Measurements from ENCODE around the gene AMH. TPM values are rescaled to one million over a fixed set of nuclear protein-coding genes. Genes with fewer than 3 reads are reported as not detected.

AMH gene
- total RNA-seq, 1 experiment from 2014 or later, result 42.8 TPM

DNA sequence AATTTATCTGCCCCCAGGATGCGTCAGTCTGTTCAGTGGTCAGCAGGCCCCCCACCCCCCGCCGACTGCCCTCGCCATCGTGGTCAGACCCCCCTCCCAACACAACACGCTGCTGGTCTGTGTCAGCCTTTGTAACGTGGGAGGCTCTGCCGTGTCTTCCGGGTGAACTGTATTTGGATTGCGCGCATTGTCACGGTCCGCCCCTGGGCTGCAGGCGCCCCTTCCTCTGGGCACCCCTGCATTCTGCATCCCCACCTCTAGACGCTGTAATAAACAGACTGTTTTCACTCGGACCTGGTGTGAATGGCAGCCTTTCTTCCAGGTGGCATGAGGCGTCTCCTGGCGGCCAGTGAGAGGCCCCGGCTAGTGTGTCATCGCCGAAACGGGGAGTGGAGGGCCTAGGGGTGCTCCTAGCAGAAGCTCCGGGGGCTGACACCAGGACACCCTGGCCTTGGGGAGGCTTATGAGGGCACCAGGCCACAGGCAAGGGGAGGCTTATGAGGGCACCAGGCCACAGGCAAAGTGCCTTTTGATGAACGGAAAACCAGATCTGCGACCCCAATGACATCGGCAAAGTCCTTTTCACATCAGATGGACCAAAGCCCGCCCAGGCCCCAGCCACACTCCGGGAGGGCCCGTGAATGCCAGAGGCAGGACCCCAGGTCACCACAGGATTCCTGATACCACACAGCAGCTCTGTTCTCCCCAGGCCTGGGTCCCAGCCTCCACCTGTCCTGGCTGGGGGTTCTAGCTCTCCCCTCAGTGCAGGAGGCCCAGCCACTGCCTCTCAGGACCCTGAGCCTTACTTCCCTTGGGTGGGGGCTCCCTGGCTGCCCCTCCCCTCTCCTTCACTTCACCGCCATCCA lies 16.6 kb upstream of the AMH start:
- intact Hi-C loops (cut with micrococcal nuclease), result no loop called here
- H3K36me3 ChIP-seq (ENCODE audit: control insufficient read depth in 1 of 2, insufficient read depth in 2 of 2, low read length in 2 of 2), result peaks cover 5 to 20% of the 10 kb centered on the region in 2 experiments; a peak in 2 of 4 replicates
- no peak overlapping the region for H3K4me2 ChIP-seq (ENCODE audit: low read length)
- H3K27ac ChIP-seq (ENCODE audit: low read depth, low read length), result peak overlapping the region; percentile 35; the same call in 1 of the 2 replicates
- H3K27me3 ChIP-seq (ENCODE audit: insufficient read depth, low read length), result no peaks in the 10 kb centered on the region
- H3K9me2 ChIP-seq (ENCODE audit: insufficient read depth), result no peaks in the 10 kb centered on the region
- H3K79me2 ChIP-seq (ENCODE audit: insufficient read depth, low read length), result peaks cover 43% of the 10 kb centered on the region
- no peaks in the 10 kb centered on the region for H3K9me3 ChIP-seq (ENCODE audit: control insufficient read depth in 1 of 2, insufficient read depth in 1 of 2, low read depth in 1 of 2, low read length in 2 of 2)
- no peaks in the 10 kb centered on the region; the same call in 1 of the 2 replicates for H4K20me1 ChIP-seq (ENCODE audit: insufficient read depth)
- ChIA-PET RAD21 (ENCODE audit: low non-redundant PET in 1 of 2, low total read pairs in 2 of 2, uncharacterized antibody in 2 of 2, unreplicated experiment in 2 of 2) (no interaction called here), POLR2A (no interaction called here), CTCF (no interaction called here)
- H3K4me1 ChIP-seq (ENCODE audit: control insufficient read depth in 1 of 2, insufficient read depth in 2 of 2, low read length in 2 of 2), result peaks cover 3 to 19% of the 10 kb centered on the region in 2 experiments; a peak in 2 of 4 replicates
- no peak for DNase-seq (ENCODE audit: low read depth, low spot score)
- H3K4me3 ChIP-seq (replicated peaks in 1 of 2; ENCODE audit: low read depth in 1 of 2, low read length in 2 of 2), result no peak overlapping the region
- no peak overlapping the region for H2AFZ ChIP-seq (ENCODE audit: low read depth, low read length, poor library complexity, severe bottlenecking)
- H3K9ac ChIP-seq (ENCODE audit: low read length), result no peak overlapping the region
- TF ChIP-seq, protein P1, sequence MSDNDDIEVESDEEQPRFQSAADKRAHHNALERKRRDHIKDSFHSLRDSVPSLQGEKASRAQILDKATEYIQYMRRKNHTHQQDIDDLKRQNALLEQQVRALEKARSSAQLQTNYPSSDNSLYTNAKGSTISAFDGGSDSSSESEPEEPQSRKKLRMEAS (IDR thresholded peaks at IDR 0.05), result peak; percentile 21; the same call in 1 of the 2 replicates
- TF ChIP-seq POLR2AphosphoS5 (IDR thresholded peaks at IDR 0.05; ENCODE audit: low read depth, low read length) (0 out of 2 replicates have a peak, but pooled peaks have one; percentile 2), ELF1 (IDR thresholded peaks at IDR 0.05; ENCODE audit: borderline replicate concordance, low read depth) (no peak)
- no TSS peak for BruUV-seq (replicated peaks)
- ATAC-seq, result no peak

DNA sequence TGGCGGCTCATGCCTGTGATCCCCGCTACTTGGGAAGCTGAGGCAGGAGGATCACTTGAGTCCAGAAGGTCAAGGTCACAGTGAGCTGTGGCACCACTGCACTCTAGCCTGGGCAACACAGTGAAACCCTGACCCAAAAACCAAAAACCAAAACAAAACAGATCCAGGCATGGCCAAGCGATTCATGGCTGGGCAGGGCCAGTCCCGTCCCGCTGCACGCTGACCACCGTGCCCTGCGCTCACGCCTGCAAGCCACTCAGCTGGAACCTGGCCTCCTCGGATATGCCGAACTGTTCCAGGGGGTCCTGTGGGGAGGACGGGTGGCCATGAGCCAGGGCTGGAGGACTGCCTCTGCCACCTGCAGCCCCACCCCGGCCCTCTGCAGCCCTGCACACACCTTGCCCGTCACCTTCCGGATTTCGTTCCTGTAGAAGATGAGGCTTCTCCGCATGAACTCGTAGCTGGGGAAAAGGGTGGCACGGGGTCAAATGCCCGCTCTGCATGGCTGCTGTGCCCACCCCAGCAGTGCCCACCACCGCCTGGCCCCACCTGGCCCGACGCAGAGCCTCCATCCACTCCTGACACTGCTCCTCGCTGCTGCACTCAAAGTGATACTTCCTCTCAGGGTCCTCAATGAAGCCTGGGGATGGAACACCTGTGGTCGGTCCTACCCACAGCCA lies 15.4 kb upstream of the AMH start:
- no peak overlapping the region for H3K4me2 ChIP-seq (ENCODE audit: low read length)
- no peak overlapping the region for H2AFZ ChIP-seq (ENCODE audit: low read depth, low read length, poor library complexity, severe bottlenecking)
- no peak for DNase-seq (ENCODE audit: low read depth, low spot score)
- RAD21 ChIA-PET (ENCODE audit: low non-redundant PET in 1 of 2, low total read pairs in 2 of 2, uncharacterized antibody in 2 of 2, unreplicated experiment in 2 of 2), result no interaction called here
- H3K4me1 ChIP-seq (ENCODE audit: control insufficient read depth in 1 of 2, insufficient read depth in 2 of 2, low read length in 2 of 2), result peaks cover 14 to 31% of the 10 kb centered on the region in 2 experiments; a peak in 3 of 4 replicates
- no peak overlapping the region for H3K4me3 ChIP-seq (replicated peaks in 1 of 2; ENCODE audit: low read depth in 1 of 2, low read length in 2 of 2)
- H3K9me3 ChIP-seq (ENCODE audit: control insufficient read depth in 1 of 2, insufficient read depth in 1 of 2, low read depth in 1 of 2, low read length in 2 of 2), result no peaks in the 10 kb centered on the region
- no peak overlapping the region for H3K9ac ChIP-seq (ENCODE audit: low read length)
- peaks cover 6% of the 10 kb centered on the region; the same call in 1 of the 2 replicates for H4K20me1 ChIP-seq (ENCODE audit: insufficient read depth)
- no peak for ATAC-seq
- TF ChIP-seq TCF7L2 (IDR thresholded peaks at IDR 0.05; ENCODE audit: borderline replicate concordance, extremely low read depth, insufficient read depth, insufficient read length), result no peak
- TF ChIP-seq CEBPB (IDR thresholded peaks at IDR 0.05; ENCODE audit: low read depth), result no peak
- no peak for TF ChIP-seq SIN3A (IDR thresholded peaks at IDR 0.05; ENCODE audit: low read depth)
- TF ChIP-seq, protein P1 (IDR thresholded peaks at IDR 0.05), result no peak
- TF ChIP-seq, protein P2, sequence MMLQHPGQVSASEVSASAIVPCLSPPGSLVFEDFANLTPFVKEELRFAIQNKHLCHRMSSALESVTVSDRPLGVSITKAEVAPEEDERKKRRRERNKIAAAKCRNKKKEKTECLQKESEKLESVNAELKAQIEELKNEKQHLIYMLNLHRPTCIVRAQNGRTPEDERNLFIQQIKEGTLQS (IDR thresholded peaks at IDR 0.05), result no peak
- no peak for TF ChIP-seq RAD21 (IDR thresholded peaks at IDR 0.05; ENCODE audit: low read depth)
- no peak for TF ChIP-seq EGR1 (IDR thresholded peaks at IDR 0.05; ENCODE audit: low read depth)
- TF ChIP-seq POLR2AphosphoS5 (IDR thresholded peaks at IDR 0.05; ENCODE audit: low read depth, low read length), result no peak
- TF ChIP-seq SP1 (IDR thresholded peaks at IDR 0.05; ENCODE audit: low read depth), result no peak
- TF ChIP-seq JUND (IDR thresholded peaks at IDR 0.05), result no peak
- H3K27me3 ChIP-seq (ENCODE audit: insufficient read depth, low read length), result no peaks in the 10 kb centered on the region
- intact Hi-C loops (cut with micrococcal nuclease), result no loop called here
- no peaks in the 10 kb centered on the region for H3K9me2 ChIP-seq (ENCODE audit: insufficient read depth)
- POLR2A ChIA-PET, result no interaction called here
- peak overlapping the region; percentile 35; the same call in 1 of the 2 replicates for H3K27ac ChIP-seq (ENCODE audit: low read depth, low read length)
- BruUV-seq (replicated peaks), result no TSS peak
- H3K79me2 ChIP-seq (ENCODE audit: insufficient read depth, low read length), result peaks cover 56% of the 10 kb centered on the region
- CTCF ChIA-PET, result no interaction called here
- H3K36me3 ChIP-seq (ENCODE audit: control insufficient read depth in 1 of 2, insufficient read depth in 2 of 2, low read length in 2 of 2), result peaks cover 5 to 27% of the 10 kb centered on the region in 2 experiments; a peak in 2 of 4 replicates

Data from HCT116 (cell line).